ENCODE results near the gene VPS26B.
"Not testable (repeated sequence)": the region's sequence is repeated elsewhere in the genome, so short reads cannot be mapped to it uniquely, and the experiment has no call there.

VPS26B gene

DNA sequence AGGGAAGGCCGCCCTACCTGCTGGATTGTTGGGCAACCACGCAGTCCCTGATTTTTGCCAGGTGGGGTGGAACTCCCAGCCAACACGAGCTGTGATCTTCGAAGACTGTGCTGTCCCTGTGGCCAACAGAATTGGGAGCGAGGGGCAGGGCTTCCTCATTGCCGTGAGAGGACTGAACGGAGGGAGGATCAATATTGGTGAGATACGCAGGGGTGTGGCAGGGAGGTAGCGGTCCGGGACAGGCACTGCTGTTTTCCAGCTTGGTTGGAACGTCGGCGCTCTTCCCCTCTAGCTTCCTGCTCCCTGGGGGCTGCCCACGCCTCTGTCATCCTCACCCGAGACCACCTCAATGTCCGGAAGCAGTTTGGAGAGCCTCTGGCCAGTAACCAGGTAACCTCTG lies 36.5 kb downstream of the VPS26B start:
- DNase-seq = no peak

DNA sequence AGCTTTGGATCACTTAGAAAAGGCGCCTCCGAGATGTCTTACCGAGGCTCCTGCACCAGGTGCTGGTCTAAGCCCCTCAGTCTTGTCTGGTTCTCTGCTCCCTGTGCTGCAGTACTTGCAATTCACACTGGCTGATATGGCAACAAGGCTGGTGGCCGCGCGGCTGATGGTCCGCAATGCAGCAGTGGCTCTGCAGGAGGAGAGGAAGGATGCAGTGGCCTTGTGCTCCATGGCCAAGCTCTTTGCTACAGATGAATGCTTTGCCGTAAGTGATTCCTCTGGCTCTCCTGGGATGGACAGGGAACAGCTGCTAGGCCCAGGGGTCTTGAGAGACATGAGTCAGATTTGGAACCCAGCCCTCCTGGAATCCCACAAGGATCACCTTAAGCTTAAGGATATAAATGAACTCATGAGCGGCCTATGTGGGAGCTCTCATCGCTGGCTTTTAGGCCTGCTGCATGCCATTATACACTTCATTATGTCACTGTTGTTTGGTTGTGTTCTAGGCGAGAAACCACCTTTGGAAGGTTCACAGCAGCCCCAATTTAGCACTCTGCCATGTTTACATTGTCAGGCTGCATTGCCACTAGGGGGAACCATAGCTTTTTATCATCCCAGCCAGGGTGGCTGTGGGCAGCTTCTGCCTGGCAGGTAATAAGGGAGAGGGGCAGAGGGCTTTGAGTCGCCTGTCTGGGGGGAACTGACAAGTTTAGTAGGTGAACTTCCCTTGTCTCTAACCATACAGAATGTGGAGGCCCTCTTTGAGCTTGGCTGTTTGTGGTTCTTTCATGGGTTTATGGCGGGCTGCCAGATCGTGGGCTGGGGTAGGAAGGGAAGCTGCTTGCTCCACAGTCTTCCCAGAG lies 37.4 kb downstream of the VPS26B start:
- peak; percentile 32 for DNase-seq

DNA sequence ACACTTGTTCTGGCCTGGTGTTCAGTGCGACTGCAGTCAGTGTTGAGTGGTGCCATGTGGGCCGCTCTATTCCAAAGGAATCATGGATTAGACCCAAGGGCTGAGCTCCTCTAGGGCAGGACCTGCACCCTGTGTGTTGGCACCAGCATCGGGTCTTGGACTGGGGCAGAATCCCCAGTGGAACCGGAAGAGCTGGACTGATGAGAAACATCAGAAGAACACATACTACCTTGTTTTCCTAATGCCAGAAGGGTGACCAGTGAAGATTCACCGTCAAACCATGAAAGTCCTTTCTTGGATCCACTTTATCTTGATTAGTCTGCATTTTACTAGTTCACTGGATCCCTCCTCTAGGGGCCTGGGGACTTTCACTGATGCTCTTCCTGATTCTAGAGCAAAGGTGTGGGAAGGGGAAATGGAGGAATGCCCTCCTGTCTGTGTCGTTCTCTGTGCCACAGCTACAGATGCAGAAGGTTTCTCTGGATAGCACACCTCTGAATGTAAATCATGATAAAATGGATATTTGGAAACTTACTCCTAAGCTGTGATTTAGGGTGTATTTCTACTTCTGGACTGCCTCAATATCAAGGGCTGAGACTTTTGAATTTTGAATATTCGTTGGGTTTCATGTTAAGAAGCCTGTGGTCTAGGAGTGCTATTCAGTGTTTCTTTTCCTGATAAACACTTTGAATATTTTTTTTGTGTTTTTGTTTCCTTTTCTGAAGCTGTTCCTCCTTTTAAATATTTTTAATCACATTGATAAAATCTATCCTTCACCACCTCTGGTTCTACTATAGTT lies 40.7 kb downstream of the VPS26B start:
- no peak for DNase-seq

DNA sequence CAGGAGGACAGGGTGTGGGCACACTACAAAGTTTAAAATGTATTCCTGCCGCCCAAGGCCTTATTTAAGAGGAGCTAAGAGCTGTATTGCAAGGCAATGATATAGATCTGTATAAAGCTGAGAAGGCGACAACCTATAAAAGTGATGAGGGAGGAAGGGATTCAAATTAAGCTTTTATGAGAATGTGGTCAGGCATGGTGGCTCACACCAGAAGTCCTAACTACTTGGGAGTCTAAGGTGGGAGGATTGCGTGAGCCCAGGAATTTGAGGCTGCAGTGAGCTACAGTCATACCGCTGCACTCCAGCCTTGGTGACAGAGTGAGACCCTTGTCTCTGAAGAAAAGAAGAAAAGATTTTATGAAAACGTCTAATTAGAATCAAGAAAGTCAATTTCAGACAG lies 42.0 kb downstream of the VPS26B start:
- no peak for DNase-seq

DNA sequence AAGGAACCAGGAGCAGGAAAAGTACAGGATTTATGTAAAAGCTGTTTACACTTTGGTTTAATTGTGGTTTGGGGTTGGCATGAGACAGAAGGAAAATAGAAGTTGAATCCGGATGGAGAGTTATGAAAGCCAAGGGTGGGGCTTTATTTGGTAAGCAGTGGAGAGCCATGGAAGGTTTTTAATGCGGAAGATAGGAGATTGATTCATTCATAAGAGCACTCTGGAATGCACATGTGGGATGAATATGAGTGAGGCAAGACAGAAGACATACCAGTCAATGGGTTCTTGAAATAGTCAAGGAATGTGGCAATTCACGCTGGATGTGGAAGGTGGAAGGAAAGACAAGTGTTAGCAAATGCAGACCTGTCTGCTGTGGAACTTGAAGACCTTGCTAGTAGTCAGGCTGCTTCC lies 42.4 kb downstream of the VPS26B start:
- DNase-seq = peak; percentile 86

DNA sequence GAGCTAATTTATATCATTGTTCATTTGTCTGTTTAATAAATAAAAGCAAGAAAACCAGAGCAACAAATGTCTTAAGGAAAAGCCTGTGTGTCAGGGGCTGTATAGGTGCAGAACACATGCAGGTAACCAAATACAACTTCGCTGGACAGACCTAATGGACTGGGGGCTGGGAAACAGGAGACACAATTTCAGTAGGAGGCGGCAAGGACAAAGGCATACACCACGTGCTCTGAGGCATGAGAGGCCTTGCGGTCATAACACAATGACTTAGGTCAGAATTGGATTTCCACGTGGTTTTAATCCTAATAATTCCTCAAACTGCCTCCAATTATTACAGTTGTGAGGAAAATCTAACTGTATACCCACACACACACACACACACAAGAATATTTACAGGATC lies 43.0 kb downstream of the VPS26B start:
- no peak for DNase-seq

DNA sequence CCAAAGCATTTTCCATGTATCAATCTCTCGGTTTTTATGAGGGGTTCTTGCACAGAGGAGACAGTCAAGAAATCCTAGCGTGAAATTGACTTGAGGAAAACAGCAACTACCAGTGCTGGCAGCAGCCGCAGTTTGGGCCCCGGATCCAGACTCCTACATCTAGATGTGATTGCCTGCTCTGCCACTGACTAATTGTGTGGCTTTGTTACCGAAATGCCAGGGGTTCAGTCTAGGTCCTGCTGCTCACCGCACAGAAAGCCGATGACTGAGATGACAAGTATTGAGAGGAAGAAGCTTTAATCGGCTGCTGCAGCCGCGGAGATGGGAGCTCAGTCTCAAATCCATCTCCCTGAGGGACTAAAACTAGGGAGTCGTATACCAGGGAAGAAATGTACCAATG lies 43.5 kb downstream of the VPS26B start:
- DNase-seq = no peak

DNA sequence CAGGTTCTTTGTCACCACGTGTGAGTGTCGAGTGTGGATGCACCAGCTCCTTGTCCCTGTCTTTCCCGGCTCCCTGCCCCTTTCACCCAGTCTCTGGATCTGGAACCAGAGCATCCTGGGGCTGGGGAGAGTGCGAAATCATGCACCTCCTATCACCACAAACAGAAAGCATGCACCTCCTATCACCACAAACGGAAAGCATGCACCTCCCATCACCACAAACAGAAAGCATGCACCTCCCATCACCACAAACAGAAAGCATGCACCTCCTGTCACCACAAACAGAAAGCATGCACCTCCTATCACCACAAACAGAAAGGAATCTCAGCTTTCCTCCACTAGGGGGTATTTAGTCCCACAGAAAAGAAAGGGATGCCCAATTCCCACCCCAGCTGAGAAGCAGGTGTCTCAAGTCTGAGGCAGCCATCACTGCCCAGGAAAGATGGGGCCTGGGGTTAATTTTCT lies 45.8 kb downstream of the VPS26B start:
- peak; percentile 17 for DNase-seq

DNA sequence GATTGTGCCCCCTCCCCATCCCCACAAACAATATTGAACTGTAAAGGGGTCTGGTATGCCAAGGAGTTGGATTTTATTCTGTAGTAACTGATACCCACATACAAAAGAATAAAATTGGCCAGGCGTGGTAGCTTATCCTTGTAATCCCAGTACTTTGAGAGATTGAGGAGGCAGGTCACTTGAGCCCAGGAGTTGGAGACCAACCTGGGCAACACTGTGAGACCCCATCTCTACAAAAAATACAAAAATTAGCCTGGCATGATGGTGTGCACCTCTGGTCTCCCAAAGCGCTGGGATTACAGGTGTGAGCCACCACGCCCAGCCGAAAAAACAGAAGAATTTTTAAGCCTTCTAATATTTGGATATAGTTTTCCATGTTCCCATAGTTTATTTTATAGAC lies 47.5 kb downstream of the VPS26B start:
- DNase-seq = no peak

DNA sequence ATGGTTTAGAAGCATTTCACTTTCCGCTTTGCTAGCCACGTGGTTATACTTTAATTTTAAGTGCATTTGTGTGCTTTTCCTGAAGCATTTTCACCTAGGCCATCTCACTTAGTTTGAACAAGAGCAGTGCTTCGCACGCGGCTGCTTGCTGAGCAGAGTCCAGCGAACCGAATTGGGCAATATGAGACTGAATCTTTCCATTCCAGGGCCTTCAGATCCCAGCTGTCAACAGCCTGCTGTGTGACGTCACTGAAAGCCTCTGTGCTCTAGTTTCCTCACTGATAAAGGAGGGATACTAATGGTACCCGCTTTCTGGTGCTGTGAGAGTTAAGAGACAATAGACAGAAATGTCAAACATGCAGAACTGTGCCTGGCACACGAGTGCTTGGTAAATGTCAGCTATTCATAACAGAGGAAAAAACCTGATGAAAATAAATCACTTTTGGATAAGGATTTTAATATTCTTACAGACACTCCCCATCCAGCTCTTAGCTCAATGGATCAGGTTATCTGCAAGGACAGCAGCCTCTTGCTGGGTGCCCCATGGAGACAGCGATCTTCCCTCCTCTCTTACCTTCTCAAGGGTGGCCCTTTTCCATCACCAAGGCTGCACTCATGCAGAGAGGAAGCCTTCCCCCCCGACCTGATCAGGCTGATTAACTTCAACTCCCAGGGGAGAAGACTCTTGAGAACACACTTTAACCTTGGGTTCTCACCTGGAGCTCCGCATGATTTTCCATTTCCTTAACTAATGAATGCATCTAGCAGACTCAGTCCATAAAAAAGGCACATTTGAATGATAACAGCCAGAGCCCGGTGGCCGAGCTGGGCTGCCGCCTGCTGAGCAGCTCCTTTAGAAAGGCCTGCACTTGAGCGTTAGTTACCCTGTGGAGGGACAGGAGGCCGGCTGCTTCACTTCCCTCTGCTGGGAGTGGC lies 48.2 kb downstream of the VPS26B start:
- peak; percentile 53 for DNase-seq

DNA sequence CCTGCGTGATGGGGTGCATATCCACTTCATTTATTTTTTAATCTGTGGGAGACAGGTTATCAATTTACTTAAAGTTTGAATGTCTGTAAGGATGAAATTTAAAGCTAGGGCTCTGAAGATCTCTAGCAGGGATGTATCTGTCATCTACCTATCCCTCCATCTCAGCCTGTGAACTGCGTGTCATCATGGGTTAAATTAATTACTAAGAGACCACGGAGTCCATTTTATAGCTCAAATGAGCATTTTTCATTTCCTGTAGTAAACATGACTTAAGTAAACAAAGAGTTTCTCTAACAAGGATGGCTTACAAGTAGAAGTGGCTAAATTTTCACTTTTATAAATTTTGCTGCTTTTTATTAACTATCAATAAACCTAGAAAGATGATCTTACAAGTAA lies 48.8 kb downstream of the VPS26B start:
- DNase-seq = no peak

DNA sequence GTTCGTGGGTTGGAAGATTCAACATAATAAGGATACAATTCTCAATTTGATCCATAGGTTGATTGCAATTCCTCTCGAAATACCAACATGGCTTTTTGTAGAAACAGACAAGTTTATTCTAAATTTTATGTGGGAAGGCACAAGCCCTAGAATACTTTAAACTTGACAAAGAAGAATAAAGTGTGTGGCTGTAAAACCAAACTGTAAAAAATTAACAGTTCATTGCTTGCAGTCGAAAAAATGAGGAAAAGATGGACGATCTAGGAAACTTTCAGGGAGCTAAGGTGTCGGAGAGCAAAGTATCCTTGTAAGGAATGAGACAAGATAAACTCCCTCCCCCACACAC lies 50.7 kb downstream of the VPS26B start:
- DNase-seq = no peak

DNA sequence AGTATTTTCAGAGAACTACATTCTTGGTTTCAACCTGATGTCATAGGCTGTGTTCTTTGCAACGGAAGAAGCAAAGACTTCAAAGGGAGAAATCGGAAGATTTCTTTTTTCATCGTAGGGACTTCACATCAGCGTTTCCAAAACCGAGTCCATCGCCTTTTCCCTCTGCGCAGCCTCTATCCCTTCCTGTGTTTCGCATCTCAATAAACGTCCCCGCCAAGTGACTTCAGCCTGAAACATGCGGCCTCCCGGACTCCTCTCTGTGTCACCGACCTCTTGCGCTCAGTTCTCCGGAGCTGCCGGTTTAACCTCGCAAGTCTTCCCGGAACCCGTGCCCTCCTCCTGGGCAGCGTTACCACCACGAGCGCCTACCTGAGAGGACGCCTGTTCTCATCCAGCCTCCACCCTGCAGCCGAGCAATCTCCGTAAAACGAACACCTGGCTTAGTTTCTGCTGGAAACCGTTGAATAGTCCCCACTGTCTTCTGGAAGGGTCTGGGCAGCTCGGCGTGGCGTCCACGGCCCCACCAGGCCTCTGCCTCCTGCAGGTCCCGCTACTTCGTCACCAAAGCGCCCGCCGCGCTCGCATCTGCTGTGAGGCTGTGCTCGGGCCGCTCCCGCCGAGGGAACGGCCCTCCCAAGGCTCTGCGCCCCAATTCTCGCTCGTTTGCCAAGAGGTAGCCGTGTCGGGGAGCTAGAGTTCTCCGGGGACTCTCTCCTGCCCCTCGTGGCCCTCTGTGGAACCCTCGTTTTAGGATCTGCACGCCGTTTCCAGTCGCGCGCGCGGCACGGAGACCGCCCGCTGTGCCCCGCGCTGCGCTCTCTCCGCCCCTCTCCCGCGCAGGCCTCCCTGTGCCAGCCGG lies 51.3 kb downstream of the VPS26B start, which contains the start of gene GLB1L3:
GLB1L3 (plus strand) TSS at position 846 of the 862 bp plus-strand sequence. CDS start 362 bp downstream, outside the sequence.
- DNase-seq = no peak

DNA sequence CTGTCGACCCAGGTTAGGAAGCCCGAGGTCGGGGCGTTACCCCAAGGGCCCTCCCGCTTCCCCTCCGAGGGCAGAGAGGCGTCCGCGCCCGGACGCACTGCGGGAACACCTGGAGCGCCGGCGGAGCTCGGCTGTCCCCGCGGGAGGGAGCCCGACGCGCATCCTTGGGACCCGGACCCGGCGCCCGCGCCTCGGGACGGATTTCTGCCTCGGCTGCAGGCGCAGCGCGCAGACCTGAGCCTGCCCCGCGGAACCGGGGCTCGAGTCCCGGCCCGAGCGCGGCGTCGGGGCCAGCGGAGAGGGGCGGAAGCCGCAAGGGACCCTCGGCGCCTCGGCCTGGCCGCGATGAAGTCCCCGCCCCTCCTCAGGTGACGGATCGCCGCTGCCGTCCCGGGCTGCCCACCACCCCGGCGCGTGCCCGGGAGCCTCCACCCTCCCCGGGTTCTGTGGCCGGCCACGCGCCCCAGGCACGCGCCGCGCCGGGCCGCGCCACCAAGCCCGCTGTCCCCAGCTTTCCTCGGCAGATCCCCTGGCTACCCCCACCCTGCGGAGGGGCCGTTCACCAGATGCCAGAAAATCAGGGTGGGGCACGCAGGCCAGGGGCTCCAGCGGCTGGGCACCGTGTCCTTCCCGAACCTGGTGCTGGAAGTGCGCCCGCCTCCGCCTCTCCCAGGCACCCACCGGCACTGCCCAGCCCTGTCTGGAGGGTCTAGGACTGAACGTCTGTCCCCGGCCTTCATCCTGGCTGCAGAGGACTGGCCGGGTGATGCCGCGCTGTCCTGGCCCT lies 52.1 kb downstream of the VPS26B start:
- no peak for DNase-seq

DNA sequence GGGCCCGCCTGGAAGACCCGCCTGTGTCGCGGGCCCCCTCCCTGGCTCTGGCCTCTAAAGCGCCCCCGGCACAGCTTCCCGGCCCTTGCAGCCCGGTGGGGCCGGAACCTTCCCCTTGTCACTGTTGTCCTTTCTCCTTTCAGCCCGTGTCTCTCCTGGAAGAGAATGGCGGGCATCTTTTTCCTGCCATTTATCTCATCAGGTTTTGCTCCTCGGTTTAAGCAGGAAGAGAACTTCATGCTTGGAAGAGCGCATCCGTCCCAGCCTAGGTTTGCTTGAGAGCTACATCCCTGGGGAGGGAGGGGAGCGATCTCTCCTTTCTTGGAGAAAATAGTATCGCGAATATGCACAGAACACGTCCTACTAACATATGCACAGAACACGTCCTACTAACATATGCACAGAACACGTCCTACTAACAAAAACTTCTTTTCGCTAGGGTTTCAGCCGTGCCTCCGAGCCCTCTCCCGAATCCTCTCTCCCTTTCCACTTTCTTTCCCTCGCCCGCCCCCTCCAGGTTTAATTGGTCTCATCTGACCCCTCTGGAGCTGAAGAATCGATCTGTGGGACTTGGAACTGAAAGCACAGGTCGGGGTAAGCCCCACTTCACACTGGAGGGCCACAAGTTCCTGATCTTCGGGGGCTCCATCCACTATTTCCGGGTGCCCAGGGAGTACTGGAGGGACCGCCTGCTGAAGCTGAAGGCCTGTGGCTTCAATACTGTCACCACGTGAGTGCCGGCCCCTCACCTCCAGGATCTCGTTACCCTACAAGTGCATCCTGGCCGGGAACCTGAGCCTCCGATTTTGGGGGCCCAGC lies 52.9 kb downstream of the VPS26B start:
- no peak for DNase-seq

DNA sequence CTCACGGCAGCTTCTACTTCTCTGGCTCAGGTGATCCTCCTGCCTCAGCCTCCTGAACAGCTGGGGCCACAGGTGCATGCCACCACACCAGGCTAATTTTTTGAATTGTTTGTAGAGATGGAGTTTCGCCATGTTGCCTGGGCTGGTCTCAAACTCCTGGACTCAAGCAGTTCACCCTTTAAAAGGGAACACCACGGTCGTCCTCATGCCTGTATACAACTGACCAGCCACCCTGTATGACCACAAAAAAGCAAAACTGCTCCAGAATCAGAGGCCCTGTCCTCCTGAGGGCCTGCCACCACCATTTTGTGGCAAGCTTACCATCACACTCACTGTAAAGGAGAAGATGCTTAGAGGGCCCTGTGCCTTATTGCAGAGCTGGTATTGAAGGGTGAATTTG lies 53.9 kb downstream of the VPS26B start:
- no peak for DNase-seq

DNA sequence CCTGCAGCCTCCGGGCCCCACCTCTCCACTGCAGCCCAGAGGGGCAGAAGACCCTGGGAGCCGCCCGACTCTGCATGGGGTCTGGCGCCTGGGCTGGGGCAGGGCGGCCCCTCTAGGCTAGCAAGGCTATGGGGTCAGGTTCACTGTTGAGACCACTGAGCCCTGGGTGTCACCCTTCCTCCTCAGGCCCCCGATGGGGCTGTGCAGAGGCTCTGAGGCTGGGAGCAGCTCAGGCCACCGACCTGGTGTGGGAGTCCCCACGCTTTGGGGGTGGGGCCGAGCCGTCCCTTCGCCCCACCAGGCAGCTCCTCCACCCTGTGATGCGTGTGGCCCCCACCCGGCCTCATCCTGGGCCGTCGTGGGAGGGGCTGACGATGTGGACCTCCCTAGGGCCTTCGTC lies 57.2 kb downstream of the VPS26B start:
- DNase-seq = not testable (repeated sequence)

DNA sequence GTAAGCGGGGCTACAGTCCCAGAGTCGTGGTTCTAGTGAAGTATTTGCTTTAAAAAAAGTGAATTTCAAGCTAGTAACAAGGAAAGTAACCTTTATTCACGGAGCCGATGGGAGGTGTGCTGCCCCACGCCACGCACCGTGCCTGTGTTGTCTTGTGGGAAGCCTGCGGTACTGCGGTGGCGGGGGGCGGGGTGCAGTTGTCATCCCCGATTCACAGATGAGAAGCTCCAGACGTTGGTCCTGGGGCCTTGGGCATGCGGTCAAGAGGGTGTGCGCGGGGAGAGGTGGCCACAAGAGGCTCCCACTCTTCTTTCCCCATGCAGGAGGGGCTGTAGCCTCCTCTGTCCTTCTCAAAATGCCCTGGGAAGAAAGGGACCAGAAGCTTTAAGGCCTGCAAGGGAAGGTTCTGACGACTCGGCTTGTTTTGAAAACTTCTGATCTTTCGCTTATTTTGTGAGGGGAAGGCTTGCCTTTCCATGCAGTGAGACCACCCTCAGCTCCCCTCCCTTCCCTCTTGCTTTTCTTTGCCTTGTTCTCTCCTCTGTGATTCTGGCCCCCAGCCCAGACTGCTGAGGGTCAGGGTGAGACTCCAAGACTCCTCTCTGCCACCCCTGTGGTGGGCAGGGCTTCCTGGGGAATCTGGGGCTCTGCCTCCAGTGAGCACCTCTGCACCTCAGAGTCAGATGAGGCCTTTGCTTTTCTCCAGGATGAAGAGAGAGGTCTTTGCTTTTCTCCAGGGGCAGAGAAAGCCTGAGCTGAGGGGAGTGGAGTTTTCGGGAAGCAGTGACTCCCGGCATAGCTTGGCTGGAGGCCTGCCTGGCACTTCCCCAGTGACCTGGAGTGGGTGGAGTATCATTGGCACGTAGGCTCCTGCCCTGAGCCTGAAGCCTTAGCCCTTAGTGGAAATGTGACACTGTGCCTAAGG lies 57.9 kb downstream of the VPS26B start:
- DNase-seq = no peak

All from HCEC 1CT (cell line).